OCI-LY7 (cell line): ENCODE results near the gene PAGE1. TPM values are rescaled to one million over a fixed set of nuclear protein-coding genes. Genes with fewer than 3 reads are reported as not detected.

Experiments used
- BruUV-seq: library from RNA; stranded (reverse); fragments of 400-500 nt; replicated peaks from 2 replicates; lab custom pipeline; 2021; lab: Mats Ljungman, UMichigan
- CTCF ChIA-PET: fragments of 300-600 bp; sonication (Branson Sonifier 250); formaldehyde crosslinking; loops from one replicate; lab custom pipeline; 2022; ENCODE audit warnings: antibody characterized with exemption; ENCODE audit not compliant: unreplicated experiment; lab: Charles Lee
- POLR2A ChIA-PET: fragments of 300-600 bp; sonication (Branson Sonifier 250); formaldehyde crosslinking; loops from one replicate; lab custom pipeline; 2022; ENCODE audit warnings: antibody characterized with exemption; lab: Charles Lee
- DNase-seq: peaks from one replicate; pipeline ENCODE4 v3.0.0-alpha.2; 2015; ENCODE audit warnings: low spot score
- H2AFZ ChIP-seq: fragments of 200-600 bp; sonication (generic), shearing (Covaris generic); 2 replicates; pipeline ENCODE4 v1.6.1; 2014; ENCODE audit warnings: mild to moderate bottlenecking, antibody characterized with exemption, low read length, moderate library complexity
- H3K27ac ChIP-seq: fragments of 200-600 bp; sonication (generic); 2 replicates; pipeline ENCODE4 v1.5.1; 2014; ENCODE audit warnings: mixed run types, low read depth, mild to moderate bottlenecking, moderate library complexity, low read length, inconsistent platforms; ENCODE audit not compliant: poor library complexity, severe bottlenecking
- H3K36me3 ChIP-seq: fragments of 200-600 bp; sonication (generic); 2 replicates; pipeline ENCODE4 v1.6.1; 2014; ENCODE audit warnings: mild to moderate bottlenecking, antibody characterized with exemption, low read length, moderate library complexity, mixed read lengths; ENCODE audit not compliant: insufficient read depth
- H3K4me1 ChIP-seq: fragments of 200-600 bp; sonication (generic); 2 replicates; pipeline ENCODE4 v1.5.1; 2014; ENCODE audit warnings: mild to moderate bottlenecking, low read length; ENCODE audit not compliant: insufficient read depth, poor library complexity, severe bottlenecking
- H3K4me2 ChIP-seq: fragments of 200-600 bp; sonication (generic); 2 replicates; pipeline ENCODE4 v1.6.1; 2014; ENCODE audit warnings: mild to moderate bottlenecking, low read length
- H3K4me3 ChIP-seq: fragments of 200-600 bp; sonication (generic); 2 replicates; pipeline ENCODE4 v1.5.1; 2014; ENCODE audit warnings: mild to moderate bottlenecking, low read depth, low read length; ENCODE audit not compliant: poor library complexity, severe bottlenecking
- H3K79me2 ChIP-seq: fragments of 200-600 bp; sonication (generic); 2 replicates; pipeline ENCODE4 v1.6.1; 2016; ENCODE audit warnings: low read depth, mild to moderate bottlenecking, low read length, moderate library complexity, mixed read lengths; ENCODE audit not compliant: insufficient read depth
- H3K9me2 ChIP-seq: fragments of 200-600 bp; sonication (generic); 2 replicates; pipeline ENCODE4 v1.6.1; 2016; ENCODE audit warnings: mild to moderate bottlenecking, low read length, mixed read lengths; ENCODE audit not compliant: insufficient read depth
- H3K9me3 ChIP-seq: fragments of 200-600 bp; sonication (generic); 2 replicates; pipeline ENCODE4 v1.6.1; 2014; ENCODE audit warnings: mild to moderate bottlenecking, mixed run types, low read length, mixed read lengths
- H4K20me1 ChIP-seq: fragments of 200-600 bp; sonication (generic); 2 replicates; pipeline ENCODE4 v1.6.1; 2014; ENCODE audit warnings: mild to moderate bottlenecking, antibody characterized with exemption, low read length, moderate library complexity, mixed read lengths; ENCODE audit not compliant: insufficient read depth
- intact Hi-C: fragments of 100-400 bp; cut with micrococcal nuclease; formaldehyde crosslinking; loops from one replicate; pipeline ENCODE4 v1.10.0; 2022; ENCODE audit not compliant: unreplicated experiment
- total RNA-seq, 2 experiments: library from RNA; depleted of rRNA in 1 of 2; stranded (reverse); fragments of >200 nt in 1 of 2; shearing (Covaris generic) in 1 of 2; gene quantifications; 2 replicates each; pipeline ENCODE4 v1.2.3, GENCODE V29; 2014 to 2022
- TF ChIP-seq, protein P1 (sequence below): fragments of 200-600 bp; sonication (generic); conservative IDR thresholded peaks from 2 replicates; pipeline ENCODE4 v1.5.1; 2014; ENCODE audit warnings: mild to moderate bottlenecking, antibody characterized with exemption, low read length, moderate library complexity, mixed read lengths

Gene PAGE1
- total RNA-seq, 2 experiments from 2014 or later = not detected

DNA sequence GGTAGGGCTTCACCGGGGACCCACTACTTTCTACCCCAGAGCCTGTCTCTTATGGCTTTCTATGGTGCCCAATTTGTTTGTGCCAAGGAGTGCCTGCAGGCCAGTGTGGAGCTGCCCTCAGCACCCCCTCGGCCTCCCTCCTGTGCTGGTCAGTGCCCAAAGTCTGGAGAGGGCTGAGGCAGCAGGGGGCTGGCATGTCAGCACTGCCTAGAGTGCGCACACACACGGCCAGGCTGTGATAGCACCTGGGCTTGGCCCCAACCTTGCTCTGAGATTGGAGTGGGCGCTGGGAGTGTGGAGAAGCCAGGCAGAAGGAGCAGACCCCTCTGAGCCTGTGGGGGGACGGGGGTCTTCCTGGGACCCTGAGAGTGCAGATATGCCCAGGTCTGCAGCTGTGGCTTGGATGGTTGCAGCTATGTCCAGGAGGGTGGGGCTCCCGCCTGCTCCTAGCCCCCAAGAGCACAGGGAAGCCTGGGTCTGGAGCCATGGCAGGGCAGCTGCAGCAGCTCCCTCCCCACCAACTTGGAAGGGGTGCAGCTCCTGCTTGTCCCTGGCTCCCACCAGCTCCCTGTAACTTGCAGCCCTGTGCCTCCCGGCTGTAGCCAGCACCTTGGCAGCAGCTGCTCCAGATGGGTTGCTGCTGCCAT, 50.7 kb downstream of the PAGE1 start:
- Histone ChIP-seq H2AFZ (no peak overlapping the region), H3K4me1 (no peaks in the 10 kb centered on the region), H3K9me2 (no peaks in the 10 kb centered on the region), H3K4me3 (no peak overlapping the region), H3K79me2 (no peaks in the 10 kb centered on the region), H3K27ac (no peak overlapping the region), H3K9me3 (no peaks in the 10 kb centered on the region), H3K36me3 (no peaks in the 10 kb centered on the region), H3K4me2 (no peak overlapping the region), H4K20me1 (no peaks in the 10 kb centered on the region)
- ChIA-PET POLR2A (no interaction called here), CTCF (no interaction called here)
- TF ChIP-seq, protein P1, sequence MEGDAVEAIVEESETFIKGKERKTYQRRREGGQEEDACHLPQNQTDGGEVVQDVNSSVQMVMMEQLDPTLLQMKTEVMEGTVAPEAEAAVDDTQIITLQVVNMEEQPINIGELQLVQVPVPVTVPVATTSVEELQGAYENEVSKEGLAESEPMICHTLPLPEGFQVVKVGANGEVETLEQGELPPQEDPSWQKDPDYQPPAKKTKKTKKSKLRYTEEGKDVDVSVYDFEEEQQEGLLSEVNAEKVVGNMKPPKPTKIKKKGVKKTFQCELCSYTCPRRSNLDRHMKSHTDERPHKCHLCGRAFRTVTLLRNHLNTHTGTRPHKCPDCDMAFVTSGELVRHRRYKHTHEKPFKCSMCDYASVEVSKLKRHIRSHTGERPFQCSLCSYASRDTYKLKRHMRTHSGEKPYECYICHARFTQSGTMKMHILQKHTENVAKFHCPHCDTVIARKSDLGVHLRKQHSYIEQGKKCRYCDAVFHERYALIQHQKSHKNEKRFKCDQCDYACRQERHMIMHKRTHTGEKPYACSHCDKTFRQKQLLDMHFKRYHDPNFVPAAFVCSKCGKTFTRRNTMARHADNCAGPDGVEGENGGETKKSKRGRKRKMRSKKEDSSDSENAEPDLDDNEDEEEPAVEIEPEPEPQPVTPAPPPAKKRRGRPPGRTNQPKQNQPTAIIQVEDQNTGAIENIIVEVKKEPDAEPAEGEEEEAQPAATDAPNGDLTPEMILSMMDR = no peak
- BruUV-seq = no TSS peak
- DNase-seq = no peak
- intact Hi-C loops = no loop called here

Other genes with a start within 250 kb of the PAGE1 start
- not detected in 2 replicates for gene GAGE12C, start 163.8 kb downstream of the PAGE1 start, total RNA-seq (2014; rRNA removed; shearing (Covaris generic))
- gene GAGE12C, start 163.8 kb downstream of the PAGE1 start, total RNA-seq (2022) = not detected in 2 replicates
- not detected in 2 replicates for gene GAGE12D, start 154.3 kb downstream of the PAGE1 start, total RNA-seq (2014; rRNA removed; shearing (Covaris generic))
- not detected in 2 replicates for gene GAGE12D, start 154.3 kb downstream of the PAGE1 start, total RNA-seq (2022)
- gene GAGE12E, start 144.7 kb downstream of the PAGE1 start, total RNA-seq (2014; rRNA removed; shearing (Covaris generic)) = not detected in 2 replicates
- gene GAGE12E, start 144.7 kb downstream of the PAGE1 start, total RNA-seq (2022) = not detected in 2 replicates
- not detected in 2 replicates for gene GAGE12F, start 135.1 kb downstream of the PAGE1 start, total RNA-seq (2014; rRNA removed; shearing (Covaris generic))
- gene GAGE12F, start 135.1 kb downstream of the PAGE1 start, total RNA-seq (2022) = not detected in 2 replicates
- not detected in 2 replicates for gene GAGE12G, start 125.6 kb downstream of the PAGE1 start, total RNA-seq (2014; rRNA removed; shearing (Covaris generic))
- not detected in 2 replicates for gene GAGE12G, start 125.6 kb downstream of the PAGE1 start, total RNA-seq (2022)
- gene GAGE12H, start 116.0 kb downstream of the PAGE1 start, total RNA-seq (2014; rRNA removed; shearing (Covaris generic)) = not detected in 2 replicates
- not detected in 2 replicates for gene GAGE12H, start 116.0 kb downstream of the PAGE1 start, total RNA-seq (2022)
- not detected in 2 replicates for gene GAGE2A, start 106.5 kb downstream of the PAGE1 start, total RNA-seq (2014; rRNA removed; shearing (Covaris generic))
- not detected in 2 replicates for gene GAGE2A, start 106.5 kb downstream of the PAGE1 start, total RNA-seq (2022)
- gene GAGE1, start 97.0 kb downstream of the PAGE1 start, total RNA-seq (2014; rRNA removed; shearing (Covaris generic)) = not detected in 2 replicates
- not detected in 2 replicates for gene GAGE1, start 97.0 kb downstream of the PAGE1 start, total RNA-seq (2022)
- gene PAGE4, start 133.3 kb upstream of the PAGE1 start, total RNA-seq (2014; rRNA removed; shearing (Covaris generic)) = not detected in 2 replicates
- gene PAGE4, start 133.3 kb upstream of the PAGE1 start, total RNA-seq (2022) = not detected in 2 replicates
- gene USP27X, start 183.5 kb upstream of the PAGE1 start, total RNA-seq (2014; rRNA removed; shearing (Covaris generic)) = 1.2 and 1.3 TPM in 2 replicates
- 1.8 and 2.0 TPM in 2 replicates for gene USP27X, start 183.5 kb upstream of the PAGE1 start, total RNA-seq (2022)
- gene CLCN5, start 226.6 kb upstream of the PAGE1 start, total RNA-seq (2014; rRNA removed; shearing (Covaris generic)) = 5.2 and 5.3 TPM in 2 replicates
- 4.1 and 4.2 TPM in 2 replicates for gene CLCN5, start 226.6 kb upstream of the PAGE1 start, total RNA-seq (2022)